Body of pancreas (tissue), 4 donors: ENCODE data around the gene CYTH1.

Experiments used
- CTCF ChIP-seq, 7 experiments: fragments of 450-650 bp in 4 of 7; fragments of 200-600 bp in 3 of 7; sonication (generic) in 3 of 7; IDR thresholded peaks; one replicate each; pipeline ENCODE4 v1.5.1; 2016 to 2019; ENCODE audit warnings: antibody characterized with exemption in 7 of 7
- POLR2A ChIP-seq, 3 donors: fragments of 450-650 bp; IDR thresholded peaks; one replicate each; pipeline ENCODE4 v1.6.1; 2016; ENCODE audit warnings: antibody characterized with exemption in 3 of 3, mild to moderate bottlenecking in 2 of 3

GRCh38 chr17:78817123-78817522, 35.0 kb upstream of the CYTH1 start:
- TF ChIP-seq CTCF (IDR thresholded peaks at IDR 0.05) (no peak), POLR2A (IDR thresholded peaks at IDR 0.05) (no peak)
